SK-N-SH treated with all-trans-retinoic acid at 6 μM for 48 hours (cell line): Measurements from ENCODE around the gene LHFPL6.
A peak's percentile ranks its signal among the peaks of the same experiment; 100 is the strongest.

Source experiments
- ATAC-seq: fragments of 200-7000 bp; cut with Tn5 transposase; 3 replicates; pipeline ENCODE4 v1.9.1; 2020; ENCODE audit warnings: mild to moderate bottlenecking, moderate library complexity
- ARNTL ChIP-seq: fragments of 450-650 bp; formaldehyde crosslinking; IDR thresholded peaks from 2 replicates; pipeline ENCODE4 v1.5.0; 2020; ENCODE audit warnings: low read depth, mild to moderate bottlenecking, moderate library complexity, borderline replicate concordance
- BACH2 ChIP-seq: fragments of 250-450 bp; sonication (Bioruptor Pico); IDR thresholded peaks from 2 replicates; pipeline ENCODE4 v1.9.0; 2021; ENCODE audit warnings: mild to moderate bottlenecking, borderline replicate concordance
- CSDC2 ChIP-seq: fragments of 250-450 bp; sonication (Bioruptor Pico); IDR thresholded peaks from 2 replicates; pipeline ENCODE4 v1.5.0; 2020; ENCODE audit warnings: mild to moderate bottlenecking, moderate library complexity
- ESRRG ChIP-seq: fragments of 250-450 bp; sonication (Bioruptor Pico); IDR thresholded peaks from 2 replicates; pipeline ENCODE4 v1.6.1; 2021; ENCODE audit warnings: mild to moderate bottlenecking
- GLIS3 ChIP-seq: fragments of 250-450 bp; sonication (Bioruptor Pico); IDR thresholded peaks from 2 replicates; pipeline ENCODE4 v1.5.0; 2020; ENCODE audit warnings: mild to moderate bottlenecking, moderate library complexity
- ISL1 ChIP-seq: fragments of 250-450 bp; sonication (Bioruptor Pico); IDR thresholded peaks from 2 replicates; pipeline ENCODE4 v2.1.2; 2022; ENCODE audit warnings: mild to moderate bottlenecking, moderate library complexity
- OSR1 ChIP-seq: fragments of 250-450 bp; sonication (Bioruptor Pico); IDR thresholded peaks from 2 replicates; pipeline ENCODE4 v1.8.0; 2022; ENCODE audit warnings: moderate library complexity, mild to moderate bottlenecking, inconsistent platforms
- PPARA ChIP-seq: fragments of 250-450 bp; sonication (Bioruptor Pico); IDR thresholded peaks from 2 replicates; pipeline ENCODE4 v1.5.0; 2020; ENCODE audit warnings: mild to moderate bottlenecking, borderline replicate concordance
- RARB ChIP-seq: fragments of 250-450 bp; sonication (Bioruptor Pico); IDR thresholded peaks from 2 replicates; pipeline ENCODE4 v1.8.0; 2021; ENCODE audit warnings: mild to moderate bottlenecking, moderate library complexity
- SNAI2 ChIP-seq: fragments of 250-450 bp; sonication (Bioruptor Pico); IDR thresholded peaks from 2 replicates; pipeline ENCODE4 v1.5.0; 2020; ENCODE audit warnings: mild to moderate bottlenecking, moderate library complexity
- TOX ChIP-seq: fragments of 250-450 bp; sonication (Bioruptor Pico); IDR thresholded peaks from 2 replicates; pipeline ENCODE4 v1.8.0; 2021; ENCODE audit warnings: mild to moderate bottlenecking, moderate library complexity, borderline replicate concordance
- ZC3H10 ChIP-seq: fragments of 250-450 bp; sonication (Bioruptor Pico); IDR thresholded peaks from 2 replicates; pipeline ENCODE4 v1.5.1; 2021; ENCODE audit warnings: mild to moderate bottlenecking, moderate library complexity
- ZFP3 ChIP-seq: fragments of 250-450 bp; sonication (Bioruptor Pico); IDR thresholded peaks from 2 replicates; pipeline ENCODE4 v1.5.0; 2020; ENCODE audit warnings: mild to moderate bottlenecking, moderate library complexity
- TF ChIP-seq, protein P1 (sequence below): fragments of 250-450 bp; sonication (Bioruptor Pico); IDR thresholded peaks from 2 replicates; pipeline ENCODE4 v1.5.0; 2020; ENCODE audit warnings: mild to moderate bottlenecking, moderate library complexity
- TF ChIP-seq, protein P2 (sequence below): fragments of 250-450 bp; sonication (Bioruptor Pico); IDR thresholded peaks from 2 replicates; pipeline ENCODE4 v1.5.1; 2020; ENCODE audit warnings: low read depth, mild to moderate bottlenecking, moderate library complexity
- TF ChIP-seq, protein P3 (sequence below): fragments of 250-450 bp; sonication (Bioruptor Pico); IDR thresholded peaks from 2 replicates; pipeline ENCODE4 v1.8.0; 2020; ENCODE audit warnings: mild to moderate bottlenecking, moderate library complexity, borderline replicate concordance
- TF ChIP-seq, protein P4 (sequence below): fragments of 250-450 bp; sonication (Bioruptor Pico); IDR thresholded peaks from 2 replicates; pipeline ENCODE4 v1.8.0; 2021; ENCODE audit warnings: low read depth, mild to moderate bottlenecking, moderate library complexity, borderline replicate concordance
- TF ChIP-seq, protein P5 (sequence below): fragments of 250-450 bp; sonication (Bioruptor Pico); IDR thresholded peaks from 2 replicates; pipeline ENCODE4 v1.5.1; 2021; ENCODE audit warnings: mild to moderate bottlenecking, moderate library complexity

LHFPL6 gene

DNA sequence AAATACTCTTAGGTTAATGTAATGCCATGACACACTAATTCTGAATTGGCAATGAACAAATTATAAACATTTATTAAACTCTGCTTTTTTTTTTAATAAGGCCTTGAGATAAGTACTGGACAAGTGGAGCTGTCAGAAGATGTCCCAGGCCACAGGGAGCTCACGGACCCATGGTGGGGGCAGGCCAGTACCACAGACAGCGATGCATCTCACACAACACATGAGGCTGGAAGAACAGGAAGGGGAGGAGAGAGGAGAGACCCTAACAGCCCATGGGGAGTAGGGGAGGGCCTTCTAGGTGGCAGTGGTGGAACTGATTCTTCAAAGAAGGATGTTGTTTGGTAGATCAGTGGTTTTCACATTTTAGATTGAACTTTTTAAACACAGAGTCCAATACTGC is 128.4 kb downstream of the LHFPL6 start:
- TF ChIP-seq ESRRG, result no peak
- no peak for ATAC-seq

DNA sequence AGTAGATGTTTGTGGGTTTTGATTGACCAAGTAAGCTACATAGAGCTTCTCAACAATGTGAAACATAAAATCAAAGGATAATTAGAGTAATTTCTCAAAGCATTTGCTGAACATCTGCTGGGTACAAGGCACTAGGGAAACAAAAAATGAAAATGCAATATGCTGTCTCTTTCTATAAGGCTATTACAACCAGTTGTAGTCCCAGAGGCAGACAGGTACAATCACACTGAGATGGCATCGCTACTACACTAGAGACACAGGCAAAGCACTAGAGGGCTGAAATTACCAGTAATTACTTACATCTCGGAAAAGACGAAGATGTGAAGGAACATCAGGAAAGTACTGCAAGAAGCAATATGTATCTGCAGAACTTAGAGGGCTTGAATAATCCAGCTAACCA is 133.3 kb downstream of the LHFPL6 start:
- no peak for TF ChIP-seq ZC3H10 (CRISPR knock-in tag)
- no peak for TF ChIP-seq GLIS3
- no peak for TF ChIP-seq ZFP3 (CRISPR knock-in tag)
- TF ChIP-seq BACH2, result no peak
- TF ChIP-seq, protein P1, sequence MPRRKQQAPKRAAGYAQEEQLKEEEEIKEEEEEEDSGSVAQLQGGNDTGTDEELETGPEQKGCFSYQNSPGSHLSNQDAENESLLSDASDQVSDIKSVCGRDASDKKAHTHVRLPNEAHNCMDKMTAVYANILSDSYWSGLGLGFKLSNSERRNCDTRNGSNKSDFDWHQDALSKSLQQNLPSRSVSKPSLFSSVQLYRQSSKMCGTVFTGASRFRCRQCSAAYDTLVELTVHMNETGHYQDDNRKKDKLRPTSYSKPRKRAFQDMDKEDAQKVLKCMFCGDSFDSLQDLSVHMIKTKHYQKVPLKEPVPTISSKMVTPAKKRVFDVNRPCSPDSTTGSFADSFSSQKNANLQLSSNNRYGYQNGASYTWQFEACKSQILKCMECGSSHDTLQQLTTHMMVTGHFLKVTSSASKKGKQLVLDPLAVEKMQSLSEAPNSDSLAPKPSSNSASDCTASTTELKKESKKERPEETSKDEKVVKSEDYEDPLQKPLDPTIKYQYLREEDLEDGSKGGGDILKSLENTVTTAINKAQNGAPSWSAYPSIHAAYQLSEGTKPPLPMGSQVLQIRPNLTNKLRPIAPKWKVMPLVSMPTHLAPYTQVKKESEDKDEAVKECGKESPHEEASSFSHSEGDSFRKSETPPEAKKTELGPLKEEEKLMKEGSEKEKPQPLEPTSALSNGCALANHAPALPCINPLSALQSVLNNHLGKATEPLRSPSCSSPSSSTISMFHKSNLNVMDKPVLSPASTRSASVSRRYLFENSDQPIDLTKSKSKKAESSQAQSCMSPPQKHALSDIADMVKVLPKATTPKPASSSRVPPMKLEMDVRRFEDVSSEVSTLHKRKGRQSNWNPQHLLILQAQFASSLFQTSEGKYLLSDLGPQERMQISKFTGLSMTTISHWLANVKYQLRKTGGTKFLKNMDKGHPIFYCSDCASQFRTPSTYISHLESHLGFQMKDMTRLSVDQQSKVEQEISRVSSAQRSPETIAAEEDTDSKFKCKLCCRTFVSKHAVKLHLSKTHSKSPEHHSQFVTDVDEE (CRISPR knock-in tag), result no peak
- no peak for TF ChIP-seq SNAI2 (CRISPR knock-in tag)
- TF ChIP-seq, all 23 proteins: peak for 0
- no peak for ATAC-seq

DNA sequence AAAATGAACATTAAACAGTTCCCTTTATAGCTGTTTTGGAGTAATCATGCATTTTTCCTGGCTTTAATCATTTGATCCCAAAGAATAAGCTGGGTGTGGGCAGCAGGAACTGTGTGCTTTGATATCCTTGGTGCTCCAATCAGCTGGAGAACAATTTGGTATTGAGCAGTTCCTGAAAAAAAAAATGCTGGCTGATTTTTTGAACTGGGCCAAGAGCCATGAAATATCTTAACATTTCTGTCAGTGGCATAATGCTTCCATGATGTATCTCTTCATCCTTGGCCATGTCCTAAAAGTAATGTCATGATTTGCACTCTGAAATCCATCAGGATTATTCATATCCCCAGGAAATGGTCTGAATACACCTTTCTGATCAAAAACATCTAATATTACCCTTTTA is 134.7 kb downstream of the LHFPL6 start:
- ATAC-seq, result no peak
- TF ChIP-seq ESRRG, result no peak
- no peak for TF ChIP-seq GLIS3
- TF ChIP-seq, protein P2, sequence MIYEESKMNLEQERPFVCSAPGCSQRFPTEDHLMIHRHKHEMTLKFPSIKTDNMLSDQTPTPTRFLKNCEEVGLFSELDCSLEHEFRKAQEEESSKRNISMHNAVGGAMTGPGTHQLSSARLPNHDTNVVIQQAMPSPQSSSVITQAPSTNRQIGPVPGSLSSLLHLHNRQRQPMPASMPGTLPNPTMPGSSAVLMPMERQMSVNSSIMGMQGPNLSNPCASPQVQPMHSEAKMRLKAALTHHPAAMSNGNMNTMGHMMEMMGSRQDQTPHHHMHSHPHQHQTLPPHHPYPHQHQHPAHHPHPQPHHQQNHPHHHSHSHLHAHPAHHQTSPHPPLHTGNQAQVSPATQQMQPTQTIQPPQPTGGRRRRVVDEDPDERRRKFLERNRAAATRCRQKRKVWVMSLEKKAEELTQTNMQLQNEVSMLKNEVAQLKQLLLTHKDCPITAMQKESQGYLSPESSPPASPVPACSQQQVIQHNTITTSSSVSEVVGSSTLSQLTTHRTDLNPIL (CRISPR knock-in tag), result no peak
- no peak for TF ChIP-seq CSDC2 (CRISPR knock-in tag)
- peak; percentile 33; the same call in 1 of the 2 replicates for TF ChIP-seq ISL1 (CRISPR knock-in tag)

DNA sequence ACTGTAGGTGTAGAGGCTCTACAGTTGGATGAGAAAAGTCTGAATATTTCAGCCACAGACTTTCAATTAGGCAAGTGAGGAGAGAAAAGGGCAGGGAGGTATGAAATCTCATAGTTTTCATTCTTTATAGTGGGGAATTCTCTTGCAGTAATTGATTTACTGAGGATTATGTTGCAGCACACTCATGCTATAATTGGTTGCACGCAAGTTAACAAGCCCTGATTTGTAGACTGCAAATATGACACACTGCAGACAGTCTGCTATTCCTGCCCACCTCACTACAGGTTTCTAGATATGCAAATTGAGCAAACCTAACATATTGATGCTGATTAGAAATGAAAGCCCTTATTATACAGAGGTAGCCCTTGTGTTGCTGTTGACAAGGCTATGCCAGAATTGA is 139.4 kb downstream of the LHFPL6 start:
- TF ChIP-seq ESRRG, result no peak
- TF ChIP-seq TOX (CRISPR knock-in tag), result no peak
- no peak for TF ChIP-seq ZC3H10 (CRISPR knock-in tag)
- TF ChIP-seq SNAI2 (CRISPR knock-in tag), result no peak
- TF ChIP-seq BACH2, result no peak
- no peak for TF ChIP-seq PPARA (CRISPR knock-in tag)
- no peak for TF ChIP-seq ISL1 (CRISPR knock-in tag)
- TF ChIP-seq RARB (CRISPR knock-in tag), result no peak
- TF ChIP-seq ZFP3 (CRISPR knock-in tag), result no peak
- TF ChIP-seq, protein P3, sequence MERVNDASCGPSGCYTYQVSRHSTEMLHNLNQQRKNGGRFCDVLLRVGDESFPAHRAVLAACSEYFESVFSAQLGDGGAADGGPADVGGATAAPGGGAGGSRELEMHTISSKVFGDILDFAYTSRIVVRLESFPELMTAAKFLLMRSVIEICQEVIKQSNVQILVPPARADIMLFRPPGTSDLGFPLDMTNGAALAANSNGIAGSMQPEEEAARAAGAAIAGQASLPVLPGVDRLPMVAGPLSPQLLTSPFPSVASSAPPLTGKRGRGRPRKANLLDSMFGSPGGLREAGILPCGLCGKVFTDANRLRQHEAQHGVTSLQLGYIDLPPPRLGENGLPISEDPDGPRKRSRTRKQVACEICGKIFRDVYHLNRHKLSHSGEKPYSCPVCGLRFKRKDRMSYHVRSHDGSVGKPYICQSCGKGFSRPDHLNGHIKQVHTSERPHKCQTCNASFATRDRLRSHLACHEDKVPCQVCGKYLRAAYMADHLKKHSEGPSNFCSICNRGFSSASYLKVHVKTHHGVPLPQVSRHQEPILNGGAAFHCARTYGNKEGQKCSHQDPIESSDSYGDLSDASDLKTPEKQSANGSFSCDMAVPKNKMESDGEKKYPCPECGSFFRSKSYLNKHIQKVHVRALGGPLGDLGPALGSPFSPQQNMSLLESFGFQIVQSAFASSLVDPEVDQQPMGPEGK (CRISPR knock-in tag), result no peak
- TF ChIP-seq, protein P4, sequence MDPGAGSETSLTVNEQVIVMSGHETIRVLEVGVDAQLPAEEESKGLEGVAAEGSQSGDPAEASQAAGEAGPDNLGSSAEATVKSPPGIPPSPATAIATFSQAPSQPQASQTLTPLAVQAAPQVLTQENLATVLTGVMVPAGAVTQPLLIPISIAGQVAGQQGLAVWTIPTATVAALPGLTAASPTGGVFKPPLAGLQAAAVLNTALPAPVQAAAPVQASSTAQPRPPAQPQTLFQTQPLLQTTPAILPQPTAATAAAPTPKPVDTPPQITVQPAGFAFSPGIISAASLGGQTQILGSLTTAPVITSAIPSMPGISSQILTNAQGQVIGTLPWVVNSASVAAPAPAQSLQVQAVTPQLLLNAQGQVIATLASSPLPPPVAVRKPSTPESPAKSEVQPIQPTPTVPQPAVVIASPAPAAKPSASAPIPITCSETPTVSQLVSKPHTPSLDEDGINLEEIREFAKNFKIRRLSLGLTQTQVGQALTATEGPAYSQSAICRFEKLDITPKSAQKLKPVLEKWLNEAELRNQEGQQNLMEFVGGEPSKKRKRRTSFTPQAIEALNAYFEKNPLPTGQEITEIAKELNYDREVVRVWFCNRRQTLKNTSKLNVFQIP (CRISPR knock-in tag), result no peak
- TF ChIP-seq, protein P5, sequence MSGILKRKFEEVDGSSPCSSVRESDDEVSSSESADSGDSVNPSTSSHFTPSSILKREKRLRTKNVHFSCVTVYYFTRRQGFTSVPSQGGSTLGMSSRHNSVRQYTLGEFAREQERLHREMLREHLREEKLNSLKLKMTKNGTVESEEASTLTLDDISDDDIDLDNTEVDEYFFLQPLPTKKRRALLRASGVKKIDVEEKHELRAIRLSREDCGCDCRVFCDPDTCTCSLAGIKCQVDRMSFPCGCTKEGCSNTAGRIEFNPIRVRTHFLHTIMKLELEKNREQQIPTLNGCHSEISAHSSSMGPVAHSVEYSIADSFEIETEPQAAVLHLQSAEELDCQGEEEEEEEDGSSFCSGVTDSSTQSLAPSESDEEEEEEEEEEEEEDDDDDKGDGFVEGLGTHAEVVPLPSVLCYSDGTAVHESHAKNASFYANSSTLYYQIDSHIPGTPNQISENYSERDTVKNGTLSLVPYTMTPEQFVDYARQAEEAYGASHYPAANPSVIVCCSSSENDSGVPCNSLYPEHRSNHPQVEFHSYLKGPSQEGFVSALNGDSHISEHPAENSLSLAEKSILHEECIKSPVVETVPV (CRISPR knock-in tag), result no peak
- no peak for TF ChIP-seq OSR1
- TF ChIP-seq ARNTL (CRISPR knock-in tag), result no peak
- TF ChIP-seq, protein P1 (CRISPR knock-in tag), result no peak
- TF ChIP-seq, protein P2 (CRISPR knock-in tag), result no peak
- TF ChIP-seq, all 23 proteins: peak for 0
- ATAC-seq, result peak; percentile 69
